Osteocyte (in vitro differentiated cells): ENCODE results near the gene SLC26A9. TPM values are rescaled to one million over a fixed set of nuclear protein-coding genes. Genes with fewer than 3 reads are reported as not detected.

Source experiments
- DNase-seq: peaks from one replicate; pipeline ENCODE4 v3.0.0; 2021; ENCODE audit warnings: mixed read lengths; ENCODE audit not compliant: unreplicated experiment; ENCODE audit errors: extremely low spot score
- H3K27ac Mint-ChIP-seq: one replicate; pipeline ENCODE4 v1.8.0; 2021; ENCODE audit warnings: mild to moderate bottlenecking, mixed read lengths; ENCODE audit not compliant: unreplicated experiment
- H3K27me3 Mint-ChIP-seq: one replicate; pipeline ENCODE4 v1.8.0; 2021; ENCODE audit warnings: mixed read lengths; ENCODE audit not compliant: unreplicated experiment
- H3K36me3 Mint-ChIP-seq: one replicate; pipeline ENCODE4 v1.8.0; 2021; ENCODE audit warnings: mixed read lengths; ENCODE audit not compliant: unreplicated experiment
- H3K4me1 Mint-ChIP-seq: one replicate; pipeline ENCODE4 v1.8.0; 2021; ENCODE audit warnings: mixed read lengths; ENCODE audit not compliant: unreplicated experiment
- H3K4me3 Mint-ChIP-seq: one replicate; pipeline ENCODE4 v1.8.0; 2021; ENCODE audit warnings: mild to moderate bottlenecking, moderate library complexity, mixed read lengths; ENCODE audit not compliant: unreplicated experiment
- H3K9me3 Mint-ChIP-seq: one replicate; pipeline ENCODE4 v1.8.0; 2021; ENCODE audit warnings: mixed read lengths; ENCODE audit not compliant: unreplicated experiment
- CTCF ChIP-seq: fragments of 200-600 bp; sonication (generic); IDR thresholded peaks from 2 replicates; pipeline ENCODE4 v1.5.0; 2021; ENCODE audit warnings: antibody characterized with exemption, mild to moderate bottlenecking, moderate library complexity
- long read RNA-seq: library from polyadenylated mRNA; unstranded; transcript quantifications from one replicate; pipeline ENCODE4 v2.0.0, GENCODE V29; 2021
- total RNA-seq: library from RNA; stranded (reverse); gene quantifications from 2 replicates; pipeline ENCODE4 v1.2.1, GENCODE V29; 2021

The SLC26A9 gene
- total RNA-seq, result not detected in 2 replicates
- long read RNA-seq, result 0 reads

- DNase-seq, result no peak
- no peaks in the 10 kb centered on the region for H3K9me3 Mint-ChIP-seq
- H3K4me1 Mint-ChIP-seq, result no peaks in the 10 kb centered on the region
- TF ChIP-seq CTCF, result no peak
- H3K27me3 Mint-ChIP-seq, result peaks cover 58% of the 10 kb centered on the region
- no peaks in the 10 kb centered on the region for H3K36me3 Mint-ChIP-seq
- no peak within 1 kb of the TSS for H3K27ac Mint-ChIP-seq
- H3K4me3 Mint-ChIP-seq, result no peak within 1 kb of the TSS
Measured at GRCh38 chr1:205943245-205943644, at the start of gene SLC26A9. TSS of gene SLC26A9 (minus strand) at chr1:205943456. CDS start at chr1:205935820, 7,636 bp downstream.

- no peak for DNase-seq
- Mint-ChIP-seq H3K9me3 (no peaks in the 10 kb centered on the region), H3K27ac (no peak overlapping the region), H3K4me3 (no peak overlapping the region), H3K4me1 (no peaks in the 10 kb centered on the region), H3K36me3 (peaks cover 4% of the 10 kb centered on the region), H3K27me3 (peaks cover 5% of the 10 kb centered on the region)
- no peak for TF ChIP-seq CTCF
Measured at GRCh38 chr1:205992218-205992882, 49.1 kb upstream of the SLC26A9 start.

- no peak for DNase-seq
Measured at GRCh38 chr1:205991237-205991636, 48.0 kb upstream of the SLC26A9 start.

GRCh38 chr1:205990226-205990625, 47.0 kb upstream of the SLC26A9 start:
- peaks cover 4% of the 10 kb centered on the region for H3K36me3 Mint-ChIP-seq
- no peak overlapping the region for H3K4me3 Mint-ChIP-seq
- H3K4me1 Mint-ChIP-seq, result no peaks in the 10 kb centered on the region
- no peaks in the 10 kb centered on the region for H3K9me3 Mint-ChIP-seq
- TF ChIP-seq CTCF, result no peak
- no peak overlapping the region for H3K27ac Mint-ChIP-seq
- DNase-seq, result no peak
- H3K27me3 Mint-ChIP-seq, result peaks cover 5% of the 10 kb centered on the region

More at GRCh38 chr1:205991237-205991636, 48.0 kb upstream of the SLC26A9 start:
- Mint-ChIP-seq H3K4me3 (no peak overlapping the region), H3K4me1 (no peaks in the 10 kb centered on the region), H3K9me3 (no peaks in the 10 kb centered on the region), H3K27ac (no peak overlapping the region), H3K36me3 (peaks cover 4% of the 10 kb centered on the region), H3K27me3 (peaks cover 5% of the 10 kb centered on the region)
- TF ChIP-seq CTCF, result no peak

- Mint-ChIP-seq H3K4me1 (no peaks in the 10 kb centered on the region), H3K27ac (no peak overlapping the region), H3K27me3 (peaks cover 5% of the 10 kb centered on the region), H3K36me3 (peaks cover 4% of the 10 kb centered on the region), H3K4me3 (no peak overlapping the region), H3K9me3 (no peaks in the 10 kb centered on the region)
- no peak for TF ChIP-seq CTCF
- no peak for DNase-seq
Measured at GRCh38 chr1:205989786-205990185, 46.5 kb upstream of the SLC26A9 start.
